Natural killer cell (primary cell): Measurements from ENCODE around the gene GTF2E1. TPM values are rescaled to one million over a fixed set of nuclear protein-coding genes. Genes with fewer than 3 reads are reported as not detected.
"Not testable (repeated sequence)": the region's sequence is repeated elsewhere in the genome, so short reads cannot be mapped to it uniquely, and the experiment has no call there.

Source experiments
- ATAC-seq, 3 donors: fragments of 150-1000 bp in 2 of 3; fragments of 200-7000 bp in 1 of 3; cut with Tn5 transposase; 1 replicate in 1 of 3; 2 replicates in 2 of 3; pipeline ENCODE4 v1.10.0; 2021; ENCODE audit warnings: mild to moderate bottlenecking in 2 of 3, moderate library complexity in 2 of 3
- DNase-seq, 2 donors: peaks; one replicate each; pipeline versions ENCODE4 v3.0.0 to v3.0.0-alpha.2; 2013 to 2021; ENCODE audit warnings: mixed read lengths in 1 of 2
- H3K27ac ChIP-seq: one replicate; pipeline ENCODE4 v1.5.1; 2013; ENCODE audit warnings: mild to moderate bottlenecking, low read length
- H3K27me3 ChIP-seq: one replicate; pipeline ENCODE4 v1.6.1; 2013; ENCODE audit warnings: low read length; ENCODE audit not compliant: control insufficient read depth, insufficient read depth
- H3K36me3 ChIP-seq: one replicate; pipeline ENCODE4 v1.6.1; 2013; ENCODE audit warnings: low read length; ENCODE audit not compliant: control insufficient read depth, insufficient read depth
- H3K4me1 ChIP-seq: one replicate; pipeline ENCODE4 v1.6.1; 2013; ENCODE audit warnings: low read length; ENCODE audit not compliant: control insufficient read depth, insufficient read depth
- H3K4me3 ChIP-seq: one replicate; pipeline ENCODE4 v1.5.1; 2013; ENCODE audit warnings: low read length
- H3K9me3 ChIP-seq: one replicate; pipeline ENCODE4 v1.6.1; 2013; ENCODE audit warnings: low read length; ENCODE audit not compliant: control insufficient read depth, insufficient read depth
- H3K27ac Mint-ChIP-seq, 2 donors: one replicate each; pipeline ENCODE4 v1.8.0; 2022; ENCODE audit warnings: mild to moderate bottlenecking in 2 of 2, mixed read lengths in 2 of 2, moderate library complexity in 1 of 2
- H3K27me3 Mint-ChIP-seq, 2 donors: one replicate each; pipeline ENCODE4 v1.8.0; 2022; ENCODE audit warnings: low read depth in 2 of 2, mixed read lengths in 2 of 2
- H3K36me3 Mint-ChIP-seq: one replicate; pipeline ENCODE4 v1.8.0; 2022; ENCODE audit warnings: mixed read lengths
- H3K4me1 Mint-ChIP-seq, 2 donors: one replicate each; pipeline ENCODE4 v1.8.0; 2022; ENCODE audit warnings: mixed read lengths in 2 of 2
- H3K4me3 Mint-ChIP-seq: one replicate; pipeline ENCODE4 v1.8.0; 2022; ENCODE audit warnings: mild to moderate bottlenecking, moderate library complexity, mixed read lengths
- H3K9me3 Mint-ChIP-seq, 2 donors: one replicate each; pipeline ENCODE4 v1.8.0; 2022; ENCODE audit warnings: mixed read lengths in 2 of 2
- WGBS: methylation state at CpG from one replicate; pipeline ENCODE4 v1.1.7; 2013; ENCODE audit warnings: missing lambda C conversion rate; ENCODE audit not compliant: insufficient coverage; 5-methylcytosine and 5-hydroxymethylcytosine counted together
- intact Hi-C: fragments of 100-400 bp; cut with micrococcal nuclease; formaldehyde crosslinking; loops from one replicate; pipeline ENCODE4 v1.14.2; 2022
- total RNA-seq, 4 donors: library from RNA; stranded (reverse); fragments of 120-200 nt in 1 of 4; gene quantifications; one replicate each; pipeline versions ENCODE4 v1.2.3 to v1.2.4, GENCODE V29; 2013 to 2022
- TF ChIP-seq, protein P1 (sequence below): fragments of 200-600 bp; IDR thresholded peaks from one replicate; pipeline ENCODE4 v1.8.0; 2022; ENCODE audit warnings: antibody characterized with exemption

The GTF2E1 gene
- total RNA-seq, 3 donors from 2014 or later (not counting 1 experiment from before 2014, with no cell fraction given): 10.9 to 15.7 (median 12.7) TPM

- no peaks in the 10 kb centered on the region for H3K27me3 ChIP-seq
- WGBS: 83% methylated on average over 13 of the region's 13 CpGs
- H3K9me3 Mint-ChIP-seq: no peaks in the 10 kb centered on the region
- no peak overlapping the region for H3K4me3 ChIP-seq
- H3K36me3 Mint-ChIP-seq: no peaks in the 10 kb centered on the region
- TF ChIP-seq, protein P1, sequence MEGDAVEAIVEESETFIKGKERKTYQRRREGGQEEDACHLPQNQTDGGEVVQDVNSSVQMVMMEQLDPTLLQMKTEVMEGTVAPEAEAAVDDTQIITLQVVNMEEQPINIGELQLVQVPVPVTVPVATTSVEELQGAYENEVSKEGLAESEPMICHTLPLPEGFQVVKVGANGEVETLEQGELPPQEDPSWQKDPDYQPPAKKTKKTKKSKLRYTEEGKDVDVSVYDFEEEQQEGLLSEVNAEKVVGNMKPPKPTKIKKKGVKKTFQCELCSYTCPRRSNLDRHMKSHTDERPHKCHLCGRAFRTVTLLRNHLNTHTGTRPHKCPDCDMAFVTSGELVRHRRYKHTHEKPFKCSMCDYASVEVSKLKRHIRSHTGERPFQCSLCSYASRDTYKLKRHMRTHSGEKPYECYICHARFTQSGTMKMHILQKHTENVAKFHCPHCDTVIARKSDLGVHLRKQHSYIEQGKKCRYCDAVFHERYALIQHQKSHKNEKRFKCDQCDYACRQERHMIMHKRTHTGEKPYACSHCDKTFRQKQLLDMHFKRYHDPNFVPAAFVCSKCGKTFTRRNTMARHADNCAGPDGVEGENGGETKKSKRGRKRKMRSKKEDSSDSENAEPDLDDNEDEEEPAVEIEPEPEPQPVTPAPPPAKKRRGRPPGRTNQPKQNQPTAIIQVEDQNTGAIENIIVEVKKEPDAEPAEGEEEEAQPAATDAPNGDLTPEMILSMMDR: no peak
- no peak overlapping the region for H3K27ac ChIP-seq
- H3K36me3 ChIP-seq: peaks cover 32% of the 10 kb centered on the region
- intact Hi-C loops: no loop called here
- H3K4me1 ChIP-seq: no peaks in the 10 kb centered on the region
- H3K27me3 Mint-ChIP-seq: no peaks in the 10 kb centered on the region
- H3K4me1 Mint-ChIP-seq: no peaks in the 10 kb centered on the region
- no peak overlapping the region for H3K4me3 Mint-ChIP-seq
- H3K27ac Mint-ChIP-seq: no peak overlapping the region
- DNase-seq (no peak), ATAC-seq (no peak)
- no peaks in the 10 kb centered on the region for H3K9me3 ChIP-seq
These were observed 38.4 kb downstream of the GTF2E1 start for GRCh38 chr3:120780977-120781376.

- ATAC-seq, H3K27me3 Mint-ChIP-seq, DNase-seq, H3K9me3 ChIP-seq, intact Hi-C loops, H3K4me1 ChIP-seq, H3K9me3 Mint-ChIP-seq, H3K27ac ChIP-seq, H3K4me3 ChIP-seq, H3K36me3 Mint-ChIP-seq, H3K27me3 ChIP-seq, H3K4me1 Mint-ChIP-seq, H3K27ac Mint-ChIP-seq, H3K4me3 Mint-ChIP-seq: not testable (repeated sequence)
- peaks cover 12% of the 10 kb centered on the region for H3K36me3 ChIP-seq
- 90% methylated on average over 5 of the region's 5 CpGs for WGBS
These were observed 43.3 kb downstream of the GTF2E1 start for GRCh38 chr3:120785832-120786231.

DNA sequence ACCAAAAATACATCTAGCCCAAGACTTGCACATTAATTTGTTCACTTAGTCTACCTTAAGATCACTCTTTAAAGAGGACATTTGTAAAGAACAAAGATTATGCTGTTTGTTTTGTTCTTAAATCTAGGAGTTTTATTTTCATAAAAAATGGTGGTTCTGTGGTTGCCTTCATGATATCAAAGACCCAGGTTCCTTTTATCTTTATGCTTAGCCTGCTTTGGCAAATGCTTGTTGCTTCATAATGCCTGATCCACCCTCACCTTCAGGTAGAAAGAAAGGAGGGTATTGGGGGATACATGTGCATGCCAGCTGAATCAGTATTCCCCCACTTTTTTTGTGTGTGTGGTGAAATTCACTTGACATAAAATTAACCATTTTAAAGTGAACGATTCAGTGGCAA lies 48.5 kb downstream of the GTF2E1 start:
- ATAC-seq (no peak), DNase-seq (peak in 1 of 2 donors; percentile 10)
- Mint-ChIP-seq H3K36me3 (no peaks in the 10 kb centered on the region), H3K27me3 (no peaks in the 10 kb centered on the region), H3K9me3 (no peaks in the 10 kb centered on the region), H3K27ac (no peak overlapping the region), H3K4me3 (no peak overlapping the region), H3K4me1 (peaks cover 0 to 5% of the 10 kb centered on the region in 2 donors)
- Histone ChIP-seq H3K27ac (no peak overlapping the region), H3K36me3 (no peaks in the 10 kb centered on the region), H3K4me3 (no peak overlapping the region), H3K9me3 (no peaks in the 10 kb centered on the region), H3K27me3 (no peaks in the 10 kb centered on the region), H3K4me1 (no peaks in the 10 kb centered on the region)
- TF ChIP-seq, protein P1: no peak
- no CpG with 5 or more reads among the region's 1 CpG for WGBS
- intact Hi-C loops: no loop called here

- Mint-ChIP-seq H3K36me3 (no peaks in the 10 kb centered on the region), H3K9me3 (no peaks in the 10 kb centered on the region), H3K27me3 (no peaks in the 10 kb centered on the region), H3K4me3 (no peak overlapping the region), H3K27ac (no peak overlapping the region), H3K4me1 (no peaks in the 10 kb centered on the region)
- Histone ChIP-seq H3K4me1 (no peaks in the 10 kb centered on the region), H3K27me3 (no peaks in the 10 kb centered on the region), H3K9me3 (no peaks in the 10 kb centered on the region), H3K27ac (no peak overlapping the region), H3K36me3 (no peaks in the 10 kb centered on the region), H3K4me3 (no peak overlapping the region)
- TF ChIP-seq, protein P1: no peak
- DNase-seq: no peak
- no peak for ATAC-seq
- intact Hi-C loops: no loop called here
- WGBS: 93% methylated on average over 1 of the region's 1 CpG
These were observed 49.4 kb downstream of the GTF2E1 start for GRCh38 chr3:120791913-120792312.
